ENCODE measurements around the gene PRRC2A.

The PRRC2A gene

DNA sequence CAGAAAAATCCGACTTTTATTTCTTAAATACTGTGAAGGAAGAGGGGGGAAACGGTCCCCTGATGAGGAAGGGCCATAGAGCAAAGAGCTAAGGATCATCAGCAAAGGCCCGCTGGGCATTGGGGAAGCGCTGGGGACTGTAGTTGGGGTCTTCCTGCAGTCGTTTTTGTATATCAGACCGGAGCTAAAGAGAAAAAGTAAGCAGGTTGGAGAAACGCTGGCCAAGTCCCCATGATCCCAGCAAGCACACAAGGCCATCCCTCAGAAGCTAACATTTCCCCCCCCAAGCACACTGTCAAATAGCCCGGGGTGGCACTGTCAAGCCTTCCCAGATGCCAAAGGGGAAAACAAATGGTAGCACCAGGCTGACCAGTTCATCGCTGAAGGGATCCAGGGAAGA is 18.5 kb downstream of the PRRC2A start:
- Histone ChIP-seq H3K9me3 (ENCODE audit: control insufficient read depth, low read length) (no peaks in the 10 kb centered on the region), H3K4me3 (ENCODE audit: low read depth, low read length) (no peak overlapping the region), H3K4me2 (ENCODE audit: low read length) (no peak overlapping the region), H3K36me3 (ENCODE audit: control insufficient read depth, insufficient read depth, low read length) (no peaks in the 10 kb centered on the region), H3K79me2 (peaks cover 1% of the 10 kb centered on the region), H2AFZ (no peak overlapping the region), H3K27me3 (ENCODE audit: control insufficient read depth, insufficient read depth, low read length) (no peaks in the 10 kb centered on the region), H3K9ac (no peak overlapping the region), H3K4me1 (no peaks in the 10 kb centered on the region), H3K27ac (no peak overlapping the region)
- TF ChIP-seq, protein P1, sequence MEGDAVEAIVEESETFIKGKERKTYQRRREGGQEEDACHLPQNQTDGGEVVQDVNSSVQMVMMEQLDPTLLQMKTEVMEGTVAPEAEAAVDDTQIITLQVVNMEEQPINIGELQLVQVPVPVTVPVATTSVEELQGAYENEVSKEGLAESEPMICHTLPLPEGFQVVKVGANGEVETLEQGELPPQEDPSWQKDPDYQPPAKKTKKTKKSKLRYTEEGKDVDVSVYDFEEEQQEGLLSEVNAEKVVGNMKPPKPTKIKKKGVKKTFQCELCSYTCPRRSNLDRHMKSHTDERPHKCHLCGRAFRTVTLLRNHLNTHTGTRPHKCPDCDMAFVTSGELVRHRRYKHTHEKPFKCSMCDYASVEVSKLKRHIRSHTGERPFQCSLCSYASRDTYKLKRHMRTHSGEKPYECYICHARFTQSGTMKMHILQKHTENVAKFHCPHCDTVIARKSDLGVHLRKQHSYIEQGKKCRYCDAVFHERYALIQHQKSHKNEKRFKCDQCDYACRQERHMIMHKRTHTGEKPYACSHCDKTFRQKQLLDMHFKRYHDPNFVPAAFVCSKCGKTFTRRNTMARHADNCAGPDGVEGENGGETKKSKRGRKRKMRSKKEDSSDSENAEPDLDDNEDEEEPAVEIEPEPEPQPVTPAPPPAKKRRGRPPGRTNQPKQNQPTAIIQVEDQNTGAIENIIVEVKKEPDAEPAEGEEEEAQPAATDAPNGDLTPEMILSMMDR (IDR thresholded peaks at IDR 0.05): no peak

DNA sequence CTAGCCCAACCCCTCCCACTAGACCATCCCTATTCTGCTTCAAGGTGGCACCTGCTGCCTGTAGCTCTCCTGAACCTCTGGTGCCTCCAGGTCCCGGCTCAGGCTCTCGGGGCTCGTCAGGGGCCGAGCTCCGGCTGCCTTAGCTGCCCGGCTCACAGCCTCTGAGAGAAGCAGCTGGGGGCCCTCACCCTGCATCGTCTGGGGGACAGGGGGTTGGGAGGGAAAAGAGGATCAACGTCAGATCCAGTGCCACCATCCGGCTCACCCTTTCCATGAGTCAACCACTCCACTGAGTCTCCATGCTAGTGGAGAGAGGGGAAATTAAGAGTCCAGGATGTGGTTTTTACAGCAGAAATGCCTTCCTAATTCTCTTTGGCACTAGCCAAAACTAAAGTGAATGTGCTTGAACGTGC is 18.9 kb downstream of the PRRC2A start:
- Histone ChIP-seq H3K4me3 (ENCODE audit: low read depth, low read length) (no peak overlapping the region), H3K4me1 (no peaks in the 10 kb centered on the region), H3K27ac (no peak overlapping the region), H3K36me3 (ENCODE audit: control insufficient read depth, insufficient read depth, low read length) (no peaks in the 10 kb centered on the region), H3K9ac (no peak overlapping the region), H3K4me2 (ENCODE audit: low read length) (no peak overlapping the region), H3K79me2 (no peaks in the 10 kb centered on the region), H3K9me3 (ENCODE audit: control insufficient read depth, low read length) (no peaks in the 10 kb centered on the region), H2AFZ (no peak overlapping the region), H3K27me3 (ENCODE audit: control insufficient read depth, insufficient read depth, low read length) (no peaks in the 10 kb centered on the region)
- TF ChIP-seq, protein P1 (IDR thresholded peaks at IDR 0.05): no peak

DNA sequence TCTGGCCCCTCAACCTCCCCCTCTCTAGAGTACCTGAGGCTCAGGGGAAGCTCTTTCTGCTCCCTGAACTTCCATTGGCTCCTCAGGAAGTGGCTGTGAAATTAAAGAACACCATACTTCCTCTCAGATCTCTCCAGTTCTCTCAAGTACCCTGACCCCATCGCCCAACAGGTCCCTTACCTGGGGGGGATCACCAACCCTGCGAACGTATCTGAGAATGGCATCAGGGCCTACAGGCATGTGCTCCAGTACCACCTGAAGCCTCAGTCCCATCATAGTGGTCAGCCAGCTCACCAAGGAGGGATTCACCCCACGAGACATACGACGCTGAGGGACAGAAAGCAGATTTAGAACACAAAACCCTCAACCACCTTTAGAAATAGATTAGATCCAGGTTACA is 20.1 kb downstream of the PRRC2A start:
- TF ChIP-seq, protein P1 (IDR thresholded peaks at IDR 0.05): no peak
- no peak overlapping the region for H3K4me3 ChIP-seq (ENCODE audit: low read depth, low read length)
- no peaks in the 10 kb centered on the region for H3K9me3 ChIP-seq (ENCODE audit: control insufficient read depth, low read length)
- no peak overlapping the region for H3K27ac ChIP-seq
- no peaks in the 10 kb centered on the region for H3K36me3 ChIP-seq (ENCODE audit: control insufficient read depth, insufficient read depth, low read length)
- H2AFZ ChIP-seq: no peak overlapping the region
- no peak overlapping the region for H3K9ac ChIP-seq
- no peaks in the 10 kb centered on the region for H3K79me2 ChIP-seq
- no peaks in the 10 kb centered on the region for H3K27me3 ChIP-seq (ENCODE audit: control insufficient read depth, insufficient read depth, low read length)
- H3K4me1 ChIP-seq: no peaks in the 10 kb centered on the region
- H3K4me2 ChIP-seq (ENCODE audit: low read length): no peak overlapping the region

DNA sequence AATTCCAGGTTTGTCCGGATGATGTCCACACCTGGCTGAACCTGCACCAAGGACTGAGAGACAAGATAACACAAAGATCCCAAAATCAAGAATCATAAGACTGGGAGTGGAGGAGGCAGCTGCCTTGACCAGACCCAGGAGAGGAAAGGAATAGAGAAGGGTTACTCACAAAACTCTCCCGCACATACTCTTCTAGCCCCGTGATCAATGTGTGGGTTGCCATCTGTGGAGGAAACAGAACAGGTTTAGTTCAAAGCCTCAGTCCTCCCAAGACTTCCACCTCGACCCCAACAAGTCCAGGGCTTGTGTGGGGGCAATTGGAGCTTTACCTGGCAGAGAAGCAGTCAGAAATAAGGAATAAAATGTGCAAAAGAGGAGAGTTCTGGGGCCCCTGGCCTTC is 20.9 kb downstream of the PRRC2A start:
- Histone ChIP-seq H3K4me1 (no peaks in the 10 kb centered on the region), H2AFZ (no peak overlapping the region), H3K27ac (no peak overlapping the region), H3K27me3 (ENCODE audit: control insufficient read depth, insufficient read depth, low read length) (no peaks in the 10 kb centered on the region), H3K9ac (no peak overlapping the region), H3K36me3 (ENCODE audit: control insufficient read depth, insufficient read depth, low read length) (no peaks in the 10 kb centered on the region), H3K4me2 (ENCODE audit: low read length) (no peak overlapping the region), H3K79me2 (no peaks in the 10 kb centered on the region), H3K9me3 (ENCODE audit: control insufficient read depth, low read length) (no peaks in the 10 kb centered on the region), H3K4me3 (ENCODE audit: low read depth, low read length) (no peak overlapping the region)
- TF ChIP-seq, protein P1 (IDR thresholded peaks at IDR 0.05): no peak

DNA sequence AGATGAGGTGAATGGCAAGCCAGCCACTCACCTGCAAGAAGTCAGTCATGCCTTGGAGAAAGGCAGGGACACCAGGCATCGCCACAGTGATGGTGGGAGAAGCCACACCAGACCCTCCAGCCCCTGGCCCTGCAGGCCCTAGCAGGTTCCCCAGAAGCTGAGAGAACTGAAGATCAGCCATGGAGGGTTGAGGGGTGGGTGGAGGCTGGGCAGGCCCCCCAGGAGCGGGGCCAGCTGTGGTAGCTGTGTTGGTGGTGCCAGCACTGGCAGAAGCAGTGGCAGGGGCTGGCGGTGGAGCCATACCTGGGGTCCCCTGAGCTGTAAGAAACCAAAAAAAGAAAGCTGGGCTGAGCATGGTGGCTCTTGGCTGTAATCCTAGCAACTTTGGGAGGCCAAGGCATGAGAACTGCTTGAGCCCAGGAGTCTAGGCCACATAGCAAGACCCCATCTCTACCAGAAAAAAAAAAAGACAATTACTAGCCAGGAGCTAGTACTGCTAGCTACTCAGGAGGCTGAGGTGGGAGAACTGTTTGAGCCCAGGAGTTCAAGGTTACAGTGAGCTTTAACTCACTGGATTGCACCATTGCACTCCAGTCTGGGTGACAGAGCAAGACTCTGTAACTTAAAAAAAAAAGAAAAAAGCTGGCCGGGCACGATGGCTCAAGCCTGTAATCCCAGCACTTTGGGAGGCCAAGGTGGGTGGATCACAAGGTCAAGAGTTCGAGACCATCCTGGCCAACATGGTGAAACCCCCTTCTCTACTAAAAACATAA is 22.5 kb downstream of the PRRC2A start:
- no peaks in the 10 kb centered on the region for H3K36me3 ChIP-seq (ENCODE audit: control insufficient read depth, insufficient read depth, low read length)
- H3K27ac ChIP-seq: no peak overlapping the region
- no peak overlapping the region for H3K9ac ChIP-seq
- H3K4me1 ChIP-seq: no peaks in the 10 kb centered on the region
- H2AFZ ChIP-seq: no peak overlapping the region
- no peak overlapping the region for H3K4me2 ChIP-seq (ENCODE audit: low read length)
- no peaks in the 10 kb centered on the region for H3K27me3 ChIP-seq (ENCODE audit: control insufficient read depth, insufficient read depth, low read length)
- H3K79me2 ChIP-seq: no peaks in the 10 kb centered on the region
- TF ChIP-seq, protein P1 (IDR thresholded peaks at IDR 0.05): no peak
- H3K4me3 ChIP-seq (ENCODE audit: low read depth, low read length): no peak overlapping the region
- no peaks in the 10 kb centered on the region for H3K9me3 ChIP-seq (ENCODE audit: control insufficient read depth, low read length)
